Astrocyte of the cerebellum (primary cell): ENCODE measurements around the gene GREB1.

Experiments
- DNase-seq: peaks from one replicate; pipeline ENCODE4 v3.0.0-alpha.2; 2011; ENCODE audit warnings: low read depth
- H3K4me3 ChIP-seq: 2 replicates; pipeline ENCODE4 v1.5.1; 2011; ENCODE audit warnings: mild to moderate bottlenecking, low read depth, low read length, moderate library complexity
- in situ Hi-C: cut with HindIII; loops from 2 replicates; pipeline ENCODE4 v1.10.0; 2017; ENCODE audit warnings: low sequenced_read_pairs
- TF ChIP-seq, protein P1 (sequence below): IDR thresholded peaks from 2 replicates; pipeline ENCODE4 v1.5.1; 2012; ENCODE audit warnings: low read length, low read depth, moderate library complexity, mild to moderate bottlenecking; ENCODE audit errors: missing control alignments

GREB1 gene

DNA sequence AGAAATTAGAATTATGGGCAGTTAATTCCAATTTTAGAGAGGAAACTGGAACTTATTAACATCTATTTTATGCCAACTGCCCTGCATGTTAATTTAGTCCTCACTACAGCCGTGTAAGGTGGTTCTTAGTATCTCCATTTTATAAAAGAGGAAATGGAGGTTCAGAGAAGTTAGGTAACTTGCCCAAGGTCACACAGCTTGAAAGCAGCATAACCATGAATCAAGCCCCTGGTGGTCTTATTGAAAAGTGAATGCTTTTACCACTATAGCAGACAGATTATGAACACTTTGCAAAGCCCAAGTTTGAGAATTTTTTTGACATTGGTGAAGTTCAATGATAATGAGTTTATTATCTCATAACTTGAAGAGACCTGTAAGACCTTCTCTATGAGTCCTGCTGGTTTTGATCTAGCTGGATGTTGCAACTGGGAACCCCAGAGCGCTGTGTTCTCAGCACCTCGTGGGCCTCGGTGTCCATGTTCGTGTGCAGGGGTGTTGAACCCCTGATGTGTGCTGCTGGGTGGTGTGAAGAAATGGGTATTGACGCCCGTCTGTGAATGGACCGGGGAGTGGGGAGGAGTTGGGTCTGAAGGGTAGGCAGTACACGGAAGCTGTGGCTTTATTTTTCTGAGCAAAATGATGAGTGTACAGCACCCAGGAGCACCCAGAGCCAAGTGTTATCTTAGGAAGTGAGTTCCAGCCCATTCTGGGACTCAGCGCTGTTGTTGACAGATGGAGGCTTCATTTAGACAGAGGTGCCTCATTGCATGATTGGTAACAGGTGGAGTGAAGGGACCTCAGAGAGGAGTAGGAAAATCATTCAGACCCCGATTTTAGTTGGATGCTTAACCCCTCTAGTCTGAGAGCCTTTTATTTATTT, 9.7 kb downstream of the GREB1 start:
- in situ Hi-C loops: no loop called here
- TF ChIP-seq, protein P1, sequence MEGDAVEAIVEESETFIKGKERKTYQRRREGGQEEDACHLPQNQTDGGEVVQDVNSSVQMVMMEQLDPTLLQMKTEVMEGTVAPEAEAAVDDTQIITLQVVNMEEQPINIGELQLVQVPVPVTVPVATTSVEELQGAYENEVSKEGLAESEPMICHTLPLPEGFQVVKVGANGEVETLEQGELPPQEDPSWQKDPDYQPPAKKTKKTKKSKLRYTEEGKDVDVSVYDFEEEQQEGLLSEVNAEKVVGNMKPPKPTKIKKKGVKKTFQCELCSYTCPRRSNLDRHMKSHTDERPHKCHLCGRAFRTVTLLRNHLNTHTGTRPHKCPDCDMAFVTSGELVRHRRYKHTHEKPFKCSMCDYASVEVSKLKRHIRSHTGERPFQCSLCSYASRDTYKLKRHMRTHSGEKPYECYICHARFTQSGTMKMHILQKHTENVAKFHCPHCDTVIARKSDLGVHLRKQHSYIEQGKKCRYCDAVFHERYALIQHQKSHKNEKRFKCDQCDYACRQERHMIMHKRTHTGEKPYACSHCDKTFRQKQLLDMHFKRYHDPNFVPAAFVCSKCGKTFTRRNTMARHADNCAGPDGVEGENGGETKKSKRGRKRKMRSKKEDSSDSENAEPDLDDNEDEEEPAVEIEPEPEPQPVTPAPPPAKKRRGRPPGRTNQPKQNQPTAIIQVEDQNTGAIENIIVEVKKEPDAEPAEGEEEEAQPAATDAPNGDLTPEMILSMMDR: no peak

DNA sequence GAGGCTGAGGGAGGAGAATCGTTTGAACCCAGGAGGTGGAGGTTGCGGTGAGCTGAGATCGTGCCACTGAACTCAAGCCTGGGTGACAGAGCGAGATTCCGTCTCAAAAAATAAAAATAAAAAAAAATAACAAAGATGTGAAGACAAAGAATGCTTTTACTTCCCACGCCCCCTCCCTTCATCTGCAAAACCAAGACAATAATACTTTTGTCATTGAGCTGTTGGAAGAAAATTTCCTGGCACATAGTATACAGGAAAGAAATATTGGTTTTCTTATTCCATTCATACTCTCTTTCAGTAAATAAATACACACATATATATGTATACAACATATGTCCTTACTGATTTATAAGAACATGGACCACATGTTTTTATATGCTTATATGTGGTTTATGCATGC, 12.2 kb downstream of the GREB1 start:
- TF ChIP-seq, protein P1: no peak
- H3K4me3 ChIP-seq: no peak overlapping the region
- in situ Hi-C loops: no loop called here
- DNase-seq: no peak

More for the DNA sequence above, 9.7 kb downstream of the GREB1 start:
- DNase-seq: no peak
- no peak overlapping the region for H3K4me3 ChIP-seq

DNA sequence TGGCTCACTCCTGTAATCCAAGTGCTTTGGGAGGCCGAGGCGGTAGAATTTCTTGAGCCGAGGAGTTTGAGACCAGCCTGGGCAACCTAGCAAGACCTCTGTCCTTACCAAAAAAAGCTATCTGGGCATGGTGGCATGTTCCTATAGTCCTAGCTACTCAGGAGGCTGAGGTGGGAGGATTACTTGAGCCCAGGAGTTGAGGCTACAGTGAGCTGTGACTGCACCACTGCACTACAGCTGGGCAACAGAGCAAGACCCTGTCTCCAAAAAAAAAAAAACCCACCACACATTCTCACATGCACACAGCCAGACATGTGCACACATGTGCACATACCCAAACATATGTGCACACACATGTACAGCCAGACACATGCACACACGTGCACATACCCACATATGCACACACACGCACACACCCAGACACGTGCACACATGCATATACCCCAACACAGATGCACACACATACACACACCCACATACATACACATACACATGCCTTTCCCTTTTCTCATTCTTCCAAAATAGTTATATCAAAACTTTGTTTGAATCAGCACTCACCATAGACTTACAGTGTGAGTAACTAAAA, 14.2 kb downstream of the GREB1 start:
- in situ Hi-C loops: no loop called here
- no peak for DNase-seq

DNA sequence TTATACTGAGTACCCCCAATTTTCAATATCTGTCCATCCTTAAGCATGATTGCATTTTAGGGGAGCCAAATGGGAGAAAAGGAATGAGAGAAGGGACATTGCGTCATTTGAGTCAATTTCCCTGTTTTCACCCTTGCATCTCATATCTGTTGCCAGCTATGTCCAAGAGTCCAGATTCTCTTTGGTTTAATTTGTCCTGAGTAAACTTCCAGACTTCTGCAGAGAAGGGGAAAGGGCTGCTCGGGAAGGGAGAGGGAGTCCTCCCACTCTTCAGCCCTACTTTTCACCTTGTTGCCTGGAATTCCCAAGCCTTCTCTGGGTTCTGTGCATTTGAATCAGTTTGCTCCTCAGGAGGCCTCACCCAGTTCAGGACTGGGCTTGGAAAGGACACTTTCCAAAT, 16.5 kb downstream of the GREB1 start:
- TF ChIP-seq, protein P1: no peak

More for the DNA sequence above, 14.2 kb downstream of the GREB1 start:
- TF ChIP-seq, protein P1: no peak
- no peak overlapping the region for H3K4me3 ChIP-seq

DNA sequence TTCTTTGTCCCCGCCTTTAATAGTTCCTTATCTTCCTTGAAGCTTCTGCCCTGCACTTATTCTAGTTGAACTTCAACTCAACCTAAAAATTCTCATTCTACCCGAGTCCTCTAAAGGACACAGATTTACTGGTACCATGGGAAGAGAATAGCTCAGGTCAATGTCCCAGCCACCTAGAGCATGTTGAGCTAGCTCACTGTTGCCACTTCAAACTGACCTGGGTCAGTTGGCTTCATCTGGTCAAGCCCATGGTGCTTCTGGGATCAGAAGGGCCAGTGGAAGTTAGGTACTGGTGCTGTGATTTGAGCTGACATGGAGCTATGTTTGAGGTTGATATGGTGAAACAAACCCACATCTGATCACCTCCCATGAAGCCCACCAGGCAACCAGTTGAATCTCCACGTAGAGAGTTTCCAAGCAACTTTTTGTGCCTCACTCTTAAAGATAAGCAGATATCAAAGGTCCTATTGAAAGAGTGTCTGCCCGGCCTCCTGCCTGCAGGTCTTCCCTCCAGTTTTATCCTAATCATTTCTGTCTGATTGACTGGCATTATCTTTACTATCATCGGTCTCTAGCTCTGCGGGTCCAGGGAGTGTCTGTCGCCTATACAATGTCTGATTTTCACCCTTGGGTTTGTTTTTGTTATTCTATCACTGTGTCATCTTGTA, 17.2 kb downstream of the GREB1 start:
- no peak for DNase-seq
- no peak overlapping the region for H3K4me3 ChIP-seq
- in situ Hi-C loops: no loop called here
- TF ChIP-seq, protein P1: no peak

More for the DNA sequence above, 16.5 kb downstream of the GREB1 start:
- no peak overlapping the region for H3K4me3 ChIP-seq
- in situ Hi-C loops: no loop called here
- DNase-seq: no peak

DNA sequence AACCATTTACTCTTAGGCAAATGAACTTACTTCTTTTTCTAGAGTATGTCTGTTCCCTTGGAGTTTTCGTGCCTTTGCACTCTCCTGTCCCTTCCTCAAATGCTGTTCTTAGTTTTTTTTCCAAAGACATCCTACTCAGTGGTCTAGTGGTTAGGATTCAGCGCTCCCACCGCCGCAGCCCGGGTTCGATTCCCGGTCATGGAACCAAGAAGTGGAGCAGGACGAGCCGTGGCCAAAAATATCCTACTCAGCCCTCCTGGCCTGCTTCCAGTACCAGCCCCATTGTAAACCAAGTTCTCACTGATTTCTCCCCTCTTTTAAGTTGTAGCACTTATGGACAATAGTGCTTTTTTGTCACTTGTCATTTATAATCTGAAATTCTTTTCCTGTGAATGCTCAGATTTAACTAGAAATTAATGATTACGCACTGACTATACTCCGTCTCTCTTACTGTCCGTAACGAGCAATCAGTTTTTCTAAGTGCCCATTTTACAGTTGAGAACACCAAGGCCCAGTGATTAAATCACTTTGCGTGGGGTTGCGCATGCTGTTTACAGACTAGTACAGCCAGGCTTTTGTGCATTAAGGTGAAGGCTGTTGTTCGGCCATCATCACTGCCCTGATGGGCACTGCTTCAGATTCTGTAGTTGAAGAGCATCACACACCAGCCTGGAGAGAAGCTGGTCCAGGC, 17.9 kb downstream of the GREB1 start:
- in situ Hi-C loops: no loop called here
- DNase-seq: no peak
- no peak overlapping the region for H3K4me3 ChIP-seq
- TF ChIP-seq, protein P1: no peak
